SKM-1 treated with dmso at 0.1 percent for 144 hours (cell line): ENCODE results near the gene EFTUD2.
"Not testable (repeated sequence)": the region's sequence is repeated elsewhere in the genome, so short reads cannot be mapped to it uniquely, and the experiment has no call there.

ENCODE experiments used
- DNase-seq: peaks from one replicate; lab custom pipeline; 2025; ENCODE audit not compliant: unreplicated experiment; lab: John Stamatoyannopoulos, UW

The EFTUD2 gene

GRCh38 chr17:44899074-44899782 is at the start of gene EFTUD2:
EFTUD2 (minus strand) TSS chr17:44899445; CDS start chr17:44894521, 4,924 bp downstream.
- peak; percentile 90 for DNase-seq

GRCh38 chr17:44948315-44948795 is 49.1 kb upstream of the EFTUD2 start:
- DNase-seq, result no peak

DNA sequence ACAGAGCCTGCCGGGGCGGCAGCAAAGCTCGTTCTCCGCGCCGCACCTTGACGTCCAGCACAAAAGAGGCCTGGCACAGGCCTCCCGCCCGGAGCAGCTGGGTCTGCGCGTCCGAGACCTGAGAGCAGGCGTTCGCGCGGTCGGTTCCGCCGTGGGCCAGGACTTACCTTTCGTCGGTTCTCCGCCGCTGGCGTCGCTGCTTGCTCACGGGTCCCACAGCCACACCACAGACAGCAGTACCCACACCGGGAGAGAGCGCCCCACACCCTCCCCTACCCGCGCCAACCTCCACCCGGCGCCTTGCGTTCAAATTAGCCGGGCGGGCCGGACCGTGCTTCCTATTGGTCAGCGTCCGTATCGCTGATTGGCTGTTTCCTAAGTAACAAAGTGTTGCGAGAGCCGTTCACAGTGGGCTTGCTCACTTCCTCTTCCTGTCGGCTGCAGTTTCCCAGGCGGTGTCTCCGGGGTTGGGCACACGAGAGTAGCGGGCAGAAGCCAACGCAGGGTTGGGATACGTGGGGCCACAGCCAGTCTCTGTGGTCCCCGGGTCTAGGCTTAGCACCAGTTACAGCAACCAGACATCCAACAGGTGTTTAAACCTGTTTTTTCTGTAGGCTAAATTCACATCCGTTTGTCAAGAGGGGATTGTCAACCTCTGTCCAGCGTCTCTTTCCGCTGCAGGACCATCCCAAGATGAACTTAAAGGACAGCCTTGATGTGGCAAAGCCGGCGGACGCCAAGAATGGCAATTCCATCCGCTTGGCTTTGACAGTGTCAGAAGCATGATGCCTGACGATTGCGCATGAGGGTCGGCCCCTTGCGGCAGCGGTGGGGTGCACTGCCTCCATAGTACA is 48.4 kb upstream of the EFTUD2 start, which contains the start of gene KIF18B:
Gene KIF18B (minus strand): TSS at position 313 of the 854 bp plus-strand sequence. CDS start 11,429 bp downstream, outside the sequence.
- DNase-seq, result peak; percentile 97

DNA sequence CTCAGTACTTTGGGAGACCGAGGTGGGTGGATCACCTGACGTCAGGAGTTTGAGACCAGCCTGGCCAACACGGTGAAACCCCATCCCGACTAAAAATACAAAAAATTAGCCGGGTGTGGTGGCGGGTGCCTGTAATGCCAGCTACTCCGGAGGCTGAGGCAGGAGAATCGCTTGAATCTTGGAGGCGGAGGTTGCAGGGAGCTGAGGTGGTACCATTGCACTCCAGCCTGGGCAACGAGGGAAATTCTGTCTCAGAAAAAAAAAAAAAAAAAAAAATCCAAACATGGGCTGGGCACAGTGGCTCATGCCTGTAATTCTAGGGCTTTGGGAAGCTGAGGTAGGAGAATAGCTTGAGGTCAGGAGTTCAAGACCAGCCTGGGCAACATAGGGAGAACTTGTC is 46.4 kb upstream of the EFTUD2 start:
- not testable (repeated sequence) for DNase-seq

DNA sequence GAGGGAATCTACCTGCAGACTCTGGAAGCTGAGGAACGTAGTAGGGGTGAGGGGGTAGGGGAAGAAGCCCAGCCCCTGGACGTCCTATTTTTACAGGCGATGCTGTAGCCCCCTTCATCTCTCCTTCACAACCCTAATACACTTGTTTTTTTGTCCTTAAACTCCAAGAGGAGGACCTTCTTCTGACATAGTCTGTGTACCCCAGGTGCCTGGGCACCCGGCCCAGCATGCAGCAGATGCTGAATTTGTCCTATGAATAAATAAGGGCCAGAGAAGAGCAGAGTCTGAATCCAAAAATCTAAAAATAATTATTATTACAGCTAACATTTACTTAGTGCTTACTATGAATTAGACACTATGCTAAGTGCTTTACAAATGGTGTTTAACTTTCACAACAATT is 43.2 kb upstream of the EFTUD2 start:
- no peak for DNase-seq

DNA sequence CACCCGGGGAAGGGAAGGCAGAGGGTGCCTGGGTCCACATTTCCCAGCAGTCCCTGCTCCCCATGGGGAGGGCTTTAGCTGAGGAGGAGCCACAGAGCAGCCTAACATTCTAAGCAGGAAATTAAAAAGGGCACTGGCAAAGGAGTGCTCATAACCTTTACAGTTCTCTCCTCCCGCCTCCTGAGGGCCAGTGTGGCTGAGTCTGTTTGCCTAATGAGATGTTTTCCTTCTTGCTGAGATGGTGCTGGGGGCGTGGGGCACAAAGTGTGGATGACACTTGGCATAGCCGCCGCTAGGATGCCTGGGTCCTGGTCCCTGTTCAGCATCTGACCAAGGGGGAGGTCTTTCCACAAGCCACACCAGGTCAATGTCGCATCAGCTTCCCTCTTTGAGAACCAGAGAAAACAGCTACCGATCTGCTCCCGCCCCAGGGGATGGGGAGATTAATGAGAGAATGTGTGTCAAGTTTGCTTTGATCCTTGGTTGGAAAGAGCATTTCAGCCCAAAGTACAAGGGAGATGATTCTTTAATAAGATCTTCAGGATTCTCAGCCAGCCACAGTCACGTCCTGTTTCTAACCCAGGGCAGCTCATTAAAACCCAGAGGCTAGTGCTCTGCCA is 42.6 kb upstream of the EFTUD2 start:
- no peak for DNase-seq

DNA sequence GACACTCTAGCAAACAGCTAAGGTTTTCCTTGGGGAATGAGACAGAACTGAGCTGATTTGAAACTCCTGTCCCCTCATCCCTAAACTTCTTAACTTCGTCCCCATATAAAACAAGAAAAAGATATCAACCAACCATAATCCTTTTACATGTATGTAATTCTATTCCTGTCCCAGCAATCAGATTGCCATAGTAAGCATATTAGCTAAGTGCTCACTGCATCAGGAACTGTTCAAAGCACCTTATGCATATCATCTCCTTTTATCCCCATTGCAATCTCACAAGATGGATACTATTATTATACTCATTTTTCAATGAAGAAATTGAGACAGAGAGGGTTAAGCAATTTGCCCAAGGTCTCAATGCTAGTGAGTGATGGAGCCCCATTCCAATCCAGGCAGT is 41.5 kb upstream of the EFTUD2 start:
- no peak for DNase-seq

DNA sequence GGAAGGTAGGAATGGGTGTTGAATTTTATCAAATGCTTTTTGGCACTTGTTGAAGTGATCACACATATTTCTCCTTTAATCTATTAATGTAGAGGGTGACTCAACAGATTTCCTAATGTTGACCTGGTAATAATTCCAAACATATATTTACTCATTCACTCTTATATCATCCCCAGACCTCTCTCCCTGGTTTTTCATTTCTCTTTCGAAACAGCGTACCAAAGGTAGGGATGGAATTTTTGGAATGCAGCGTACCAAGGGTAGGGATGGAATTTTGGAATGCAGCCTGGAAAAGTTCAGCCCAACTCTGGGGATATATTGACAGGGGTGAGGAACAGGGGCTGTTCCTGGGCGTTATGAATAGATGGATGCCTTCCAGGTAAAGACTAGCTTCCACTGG is 41.1 kb upstream of the EFTUD2 start:
- no peak for DNase-seq

DNA sequence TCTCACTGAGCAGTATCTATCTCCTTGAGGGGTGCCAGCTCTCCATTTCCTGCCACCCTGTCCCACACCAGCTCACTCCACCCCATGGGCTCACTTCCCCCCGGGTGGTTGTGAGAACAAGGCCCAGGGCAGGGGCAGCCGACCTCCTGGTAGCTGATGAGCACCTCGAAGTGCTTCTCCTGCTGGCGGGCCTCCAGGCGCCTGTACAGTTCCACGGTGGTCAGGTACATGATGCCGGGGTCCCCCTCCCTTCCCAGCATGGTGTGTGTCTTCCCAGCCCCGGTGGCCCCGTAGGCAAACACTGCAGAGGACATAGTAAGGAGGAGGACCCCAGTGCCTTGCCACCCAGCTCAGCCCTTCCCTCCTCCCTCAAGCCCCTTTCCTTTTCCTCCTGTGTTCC is 35.9 kb upstream of the EFTUD2 start:
- no peak for DNase-seq

- no peak for DNase-seq
These were observed 35.5 kb upstream of the EFTUD2 start for GRCh38 chr17:44934745-44935105.

- no peak for DNase-seq
These were observed 34.8 kb upstream of the EFTUD2 start for GRCh38 chr17:44933824-44934744.

- DNase-seq, result no peak
These were observed 33.5 kb upstream of the EFTUD2 start for GRCh38 chr17:44932787-44933097.

- no peak for DNase-seq
These were observed 33.0 kb upstream of the EFTUD2 start for GRCh38 chr17:44932096-44932786.

DNA sequence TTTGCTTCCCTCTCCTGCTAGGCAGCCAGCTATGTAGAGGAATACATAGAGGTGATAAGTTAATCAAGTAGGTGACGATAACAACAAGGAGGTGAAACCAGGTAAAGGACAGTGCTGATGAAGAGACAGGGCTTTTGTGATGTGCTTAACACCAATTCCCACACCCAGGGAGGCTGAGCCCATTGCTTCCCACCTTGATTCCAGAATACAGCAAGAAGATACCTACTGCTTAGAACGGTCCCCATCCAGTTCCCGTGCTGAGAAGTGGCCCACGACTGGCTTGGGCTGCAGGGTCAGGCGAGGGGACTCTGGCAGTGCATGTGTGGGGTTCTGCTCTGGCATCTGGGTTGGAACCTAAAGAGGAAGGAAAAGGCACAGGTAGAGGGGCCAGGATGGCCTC is 32.1 kb upstream of the EFTUD2 start:
- DNase-seq, result no peak

DNA sequence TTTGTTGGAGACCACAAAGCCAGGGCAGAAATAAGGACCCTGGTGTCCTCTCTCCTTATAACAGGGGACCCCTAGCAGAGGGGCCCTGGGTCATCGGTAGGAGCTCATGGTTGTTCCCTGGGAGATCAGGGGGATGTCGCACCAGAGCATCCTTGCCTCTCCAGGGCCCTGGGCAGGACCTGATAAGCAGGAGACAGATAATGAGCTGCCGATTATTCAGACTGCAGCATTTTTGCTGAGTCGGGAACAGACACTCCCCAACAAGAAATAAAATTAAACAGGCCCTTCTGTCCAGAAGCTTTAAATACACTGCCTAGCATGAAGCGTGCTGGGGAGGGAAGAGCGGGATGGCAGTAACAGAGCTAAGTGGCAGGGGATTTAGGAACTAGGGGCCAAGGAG is 31.4 kb upstream of the EFTUD2 start:
- DNase-seq, result no peak

- DNase-seq, result no peak
These were observed 29.9 kb upstream of the EFTUD2 start for GRCh38 chr17:44928950-44929720.

DNA sequence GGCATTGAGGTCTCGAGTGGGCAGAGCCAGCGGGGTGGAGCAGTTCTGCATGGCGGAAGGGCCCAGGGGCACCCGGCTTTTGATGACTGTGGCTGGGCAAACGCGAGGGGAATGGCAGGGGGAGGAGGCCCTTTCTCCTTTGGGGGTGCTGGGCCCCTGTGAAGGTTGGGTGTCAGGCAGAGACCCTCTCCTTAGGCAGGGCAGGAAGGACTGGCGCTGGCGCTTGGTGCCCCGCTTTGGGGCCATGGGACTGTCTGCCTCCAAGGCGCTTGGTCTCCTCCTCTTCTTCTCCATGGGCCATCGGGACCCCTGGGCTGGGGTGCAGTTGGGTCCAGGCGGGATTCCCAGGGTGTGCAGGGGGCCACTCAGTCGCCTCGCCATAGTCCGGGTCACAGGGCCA is 28.9 kb upstream of the EFTUD2 start:
- DNase-seq, result no peak

- no peak for DNase-seq
These were observed 28.5 kb upstream of the EFTUD2 start for GRCh38 chr17:44927696-44928095.

DNA sequence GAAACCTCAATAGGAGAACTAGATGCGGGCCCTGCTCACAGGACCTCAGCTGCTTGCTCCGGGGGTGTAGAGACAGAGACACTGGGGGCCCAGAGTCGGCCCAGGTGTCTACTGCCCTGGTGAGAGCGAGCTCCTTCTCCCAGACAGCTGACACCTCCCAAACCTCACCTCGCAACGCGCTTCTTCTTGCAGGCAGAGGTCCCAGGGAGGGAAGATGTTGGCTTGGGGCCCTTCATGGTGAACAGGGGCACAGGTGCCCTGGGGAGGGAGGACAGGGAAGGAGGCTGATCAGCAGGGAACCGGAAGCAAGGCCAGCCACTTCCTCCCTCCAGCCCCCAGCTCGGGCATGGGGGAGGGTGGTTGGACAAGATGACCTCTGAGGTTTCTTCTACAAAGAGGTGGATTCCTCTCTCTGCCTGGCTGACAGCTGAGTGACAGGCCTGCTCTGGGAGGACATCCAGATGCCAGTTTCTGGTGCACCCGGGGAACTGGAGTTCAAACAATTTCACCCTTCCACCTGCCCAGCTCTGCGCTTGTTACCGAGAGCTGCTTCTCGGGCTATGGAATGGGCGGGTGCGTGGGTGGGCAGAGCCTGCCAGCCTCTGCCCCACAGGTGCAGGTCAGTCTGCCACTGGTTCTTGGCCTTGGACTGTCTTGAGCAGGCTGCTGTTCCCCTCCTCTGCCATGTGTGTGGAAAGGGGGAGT is 27.7 kb upstream of the EFTUD2 start:
- DNase-seq, result no peak
